ENCODE data around the gene RNF157. TPM values are rescaled to one million over a fixed set of nuclear protein-coding genes. Genes with fewer than 3 reads are reported as not detected.

The RNF157 gene
- total RNA-seq, 1 experiment from 2014 or later = 11.2 TPM

DNA sequence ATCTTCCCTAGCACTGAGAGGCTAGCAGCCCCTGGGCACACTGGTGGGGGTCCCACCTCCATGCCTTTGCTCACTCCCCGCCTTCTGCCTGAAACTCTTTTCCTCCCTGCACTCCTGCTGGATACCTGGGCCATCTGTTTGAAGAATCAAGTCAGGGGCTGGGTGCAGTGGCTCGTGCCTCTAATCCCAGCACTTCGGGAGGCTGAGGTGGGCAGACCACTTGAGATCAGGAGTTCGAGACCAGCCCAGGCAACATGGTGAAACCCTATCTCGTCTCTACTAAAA lies 115.0 kb downstream of the RNF157 start:
- POLR2A ChIA-PET = interaction anchor here (0.6 to 1.0 kb wide), 3 partner anchors 11 to 18 kb away, joined by 3 to 4 read pairs (median 3); partner anchors contain the start of gene FOXJ1
- CTCF ChIA-PET = interaction anchor here (0.6 to 10.4 kb wide), 33 partner anchors 9 to 844 kb away, joined by 3 to 176 read pairs (median 4); partner anchors contain the start of genes CDK3, FOXJ1, GALR2 and RNF157

GRCh38 chr17:76124582-76125390 lies 115.5 kb downstream of the RNF157 start:
- TF ChIP-seq CTCF (IDR thresholded peaks at IDR 0.05) (0 out of 2 replicates have a peak, but pooled peaks have one; percentile 36), ZNF416 (CRISPR knock-in tag; IDR thresholded peaks at IDR 0.05) (no peak), FOXP1 (CRISPR knock-in tag; IDR thresholded peaks at IDR 0.05; ENCODE audit: borderline replicate concordance) (0 out of 2 replicates have a peak, but pooled peaks have one; percentile 0)
- DNase-seq (ENCODE audit: low spot score) (peak; percentile 68), ATAC-seq (peak; percentile 69)
- Mint-ChIP-seq H3K4me3 (no peak overlapping the region), H3K9me3 (no peaks in the 10 kb centered on the region), H3K27me3 (ENCODE audit: low read depth) (peaks cover 3% of the 10 kb centered on the region), H3K4me1 (peaks cover 35% of the 10 kb centered on the region), H3K36me3 (no peaks in the 10 kb centered on the region), H3K27ac (no peak overlapping the region)
- CTCF ChIA-PET = interaction anchor here (0.6 to 10.4 kb wide), 37 partner anchors 10 to 844 kb away, joined by 3 to 176 read pairs (median 4); partner anchors contain the start of genes CDK3, FOXJ1, GALR2 and RNF157
- POLR2A ChIA-PET = interaction anchor here (0.6 to 1.0 kb wide), 5 partner anchors 8 to 47 kb away, joined by 3 to 4 read pairs (median 4); partner anchors contain the start of gene FOXJ1

More for the DNA sequence above, 115.0 kb downstream of the RNF157 start:
- Mint-ChIP-seq H3K36me3 (no peaks in the 10 kb centered on the region), H3K4me3 (no peak overlapping the region), H3K27ac (no peak overlapping the region), H3K9me3 (no peaks in the 10 kb centered on the region), H3K27me3 (ENCODE audit: low read depth) (peaks cover 7% of the 10 kb centered on the region), H3K4me1 (peaks cover 32% of the 10 kb centered on the region)
- no peak for DNase-seq (ENCODE audit: low spot score)
- ATAC-seq = no peak
- TF ChIP-seq KAT7 (CRISPR knock-in tag; IDR thresholded peaks at IDR 0.05; ENCODE audit: borderline replicate concordance) = no peak
- peak; percentile 3; the same call in 1 of the 2 replicates for TF ChIP-seq CTCF (IDR thresholded peaks at IDR 0.05)
- TF ChIP-seq PREB (CRISPR knock-in tag; IDR thresholded peaks at IDR 0.05; ENCODE audit: borderline replicate concordance) = no peak
- no peak for TF ChIP-seq OVOL2 (CRISPR knock-in tag; IDR thresholded peaks at IDR 0.05; ENCODE audit: borderline replicate concordance)

DNA sequence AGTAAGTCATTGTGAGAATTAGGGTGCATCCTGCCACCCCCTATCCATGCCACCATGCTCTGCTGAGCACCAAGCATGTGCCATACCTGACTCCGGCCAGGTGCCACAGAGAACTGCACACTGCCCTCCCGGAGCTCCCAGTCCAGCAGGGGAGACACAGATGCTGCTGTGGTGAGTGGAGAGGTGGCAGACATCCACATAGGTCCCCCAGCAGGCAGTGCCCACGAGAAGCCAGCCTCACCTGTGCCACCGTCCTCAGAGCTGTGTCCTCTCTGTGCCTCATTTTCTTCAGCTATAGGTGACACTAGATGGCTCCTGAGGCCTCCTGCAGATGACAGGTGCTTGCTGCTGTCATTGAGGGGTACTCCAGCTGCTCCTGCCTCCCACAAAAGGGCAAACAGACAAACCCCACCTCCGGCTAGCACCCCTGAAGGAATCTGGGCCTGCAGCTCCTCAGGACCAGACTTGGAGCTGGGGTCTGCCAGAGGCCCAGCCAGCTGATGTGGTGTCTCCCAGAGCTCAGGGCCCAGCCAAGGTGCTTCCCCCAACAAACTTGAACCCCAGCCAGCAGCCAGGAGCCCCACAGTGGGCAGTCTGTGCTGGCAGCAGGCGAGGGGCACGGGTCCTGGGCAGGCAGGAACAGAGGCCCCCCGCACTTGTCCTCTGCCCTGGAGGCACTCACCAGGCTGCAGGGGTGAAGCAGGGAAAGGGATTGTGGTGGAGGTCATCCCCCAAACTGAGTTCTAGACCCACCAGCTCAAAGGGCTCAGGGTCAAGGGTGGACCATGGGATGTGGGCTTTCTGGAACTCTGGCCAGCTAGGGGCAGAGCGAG lies 116.3 kb downstream of the RNF157 start:
- H3K4me1 Mint-ChIP-seq = peaks cover 43% of the 10 kb centered on the region
- no peak overlapping the region for H3K4me3 Mint-ChIP-seq
- POLR2A ChIA-PET = interaction anchor here (0.6 to 1.0 kb wide), 3 partner anchors 9 to 415 kb away, joined by 4 read pairs; no protein-coding TSS in a partner anchor
- DNase-seq (ENCODE audit: low spot score) (no peak), ATAC-seq (no peak)
- CTCF ChIA-PET = interaction anchor here (0.6 to 10.4 kb wide), 16 partner anchors 10 to 584 kb away, joined by 3 to 176 read pairs (median 4); partner anchors contain the start of genes FOXJ1, RNF157 and SPHK1
- TF ChIP-seq, protein P1, sequence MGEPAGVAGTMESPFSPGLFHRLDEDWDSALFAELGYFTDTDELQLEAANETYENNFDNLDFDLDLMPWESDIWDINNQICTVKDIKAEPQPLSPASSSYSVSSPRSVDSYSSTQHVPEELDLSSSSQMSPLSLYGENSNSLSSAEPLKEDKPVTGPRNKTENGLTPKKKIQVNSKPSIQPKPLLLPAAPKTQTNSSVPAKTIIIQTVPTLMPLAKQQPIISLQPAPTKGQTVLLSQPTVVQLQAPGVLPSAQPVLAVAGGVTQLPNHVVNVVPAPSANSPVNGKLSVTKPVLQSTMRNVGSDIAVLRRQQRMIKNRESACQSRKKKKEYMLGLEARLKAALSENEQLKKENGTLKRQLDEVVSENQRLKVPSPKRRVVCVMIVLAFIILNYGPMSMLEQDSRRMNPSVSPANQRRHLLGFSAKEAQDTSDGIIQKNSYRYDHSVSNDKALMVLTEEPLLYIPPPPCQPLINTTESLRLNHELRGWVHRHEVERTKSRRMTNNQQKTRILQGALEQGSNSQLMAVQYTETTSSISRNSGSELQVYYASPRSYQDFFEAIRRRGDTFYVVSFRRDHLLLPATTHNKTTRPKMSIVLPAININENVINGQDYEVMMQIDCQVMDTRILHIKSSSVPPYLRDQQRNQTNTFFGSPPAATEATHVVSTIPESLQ (CRISPR knock-in tag; IDR thresholded peaks at IDR 0.05) = no peak
- TF ChIP-seq FOXP1 (CRISPR knock-in tag; IDR thresholded peaks at IDR 0.05; ENCODE audit: borderline replicate concordance) = peak; percentile 28; the same call in 1 of the 2 replicates
- H3K36me3 Mint-ChIP-seq = no peaks in the 10 kb centered on the region
- no peaks in the 10 kb centered on the region for H3K9me3 Mint-ChIP-seq
- H3K27me3 Mint-ChIP-seq (ENCODE audit: low read depth) = peaks cover 3% of the 10 kb centered on the region
- H3K27ac Mint-ChIP-seq = no peak overlapping the region
